Upper lobe of left lung (tissue), 6 donors: Measurements from ENCODE around the gene SOX9. TPM values are rescaled to one million over a fixed set of nuclear protein-coding genes. Genes with fewer than 3 reads are reported as not detected.

Source experiments
- ATAC-seq, 2 donors: fragments of 200-7000 bp; cut with Tn5 transposase; one replicate each; pipeline ENCODE4 v1.9.1; 2022; ENCODE audit warnings: mild to moderate bottlenecking in 2 of 2, moderate library complexity in 2 of 2; ENCODE audit not compliant: low FRiP score in 2 of 2
- DNase-seq, 2 donors: peaks; one replicate each; pipeline ENCODE4 v3.0.0-alpha.2; 2019 to 2020
- H3K27ac ChIP-seq, 4 donors: fragments of 200-600 bp; sonication (generic); one replicate each; pipeline ENCODE4 v1.5.1; 2016 to 2019
- H3K27me3 ChIP-seq, 4 donors: fragments of 200-600 bp; sonication (generic); one replicate each; pipeline ENCODE4 v1.5.1; 2017 to 2019
- H3K36me3 ChIP-seq, 4 donors: fragments of 200-600 bp; sonication (generic); one replicate each; pipeline ENCODE4 v1.5.1; 2016 to 2019
- H3K4me1 ChIP-seq, 4 donors: fragments of 200-600 bp; sonication (generic); one replicate each; pipeline ENCODE4 v1.5.1; 2018 to 2019
- H3K4me3 ChIP-seq, 4 donors: fragments of 200-600 bp; sonication (generic); one replicate each; pipeline ENCODE4 v1.5.1; 2017 to 2019; ENCODE audit warnings: mild to moderate bottlenecking in 2 of 4, moderate library complexity in 1 of 4
- H3K9me3 ChIP-seq, 4 donors: fragments of 200-600 bp; sonication (generic); one replicate each; pipeline ENCODE4 v1.5.1; 2018 to 2019
- EP300 ChIP-seq, 4 donors: sonication (generic); formaldehyde crosslinking; IDR thresholded peaks; one replicate each; pipeline ENCODE4 v1.5.1; 2017; ENCODE audit warnings: antibody characterized with exemption in 4 of 4, control low read depth in 2 of 4
- POLR2A ChIP-seq, 4 donors: fragments of 450-650 bp; IDR thresholded peaks; one replicate each; pipeline ENCODE4 v1.5.1; 2016 to 2017; ENCODE audit warnings: antibody characterized with exemption in 4 of 4, mild to moderate bottlenecking in 2 of 4
- POLR2AphosphoS5 ChIP-seq, 2 donors: sonication (generic); formaldehyde crosslinking; IDR thresholded peaks; one replicate each; pipeline ENCODE4 v1.5.1; 2017; ENCODE audit warnings: antibody characterized with exemption in 2 of 2
- WGBS, 2 donors: methylation state at CpG; one replicate each; pipeline ENCODE4 v1.1.5; 2017 to 2018; 5-methylcytosine and 5-hydroxymethylcytosine counted together
- total RNA-seq, 6 donors: library from RNA; depleted of rRNA in 4 of 6; stranded (reverse); fragments of >200 nt in 4 of 6; gene quantifications; one replicate each; pipeline versions ENCODE4 v1.1.0 to v1.2.1, GENCODE V29; 2016 to 2021
- TF ChIP-seq, protein P1 (sequence below), 6 experiments: fragments of 450-650 bp in 4 of 6; fragments of 200-600 bp in 2 of 6; sonication (generic) in 2 of 6; IDR thresholded peaks; one replicate each; pipeline ENCODE4 v1.5.1; 2016 to 2019; ENCODE audit warnings: antibody characterized with exemption in 6 of 6
- donor health status: DM: no; HTN: no; CAD: no; lungs with moderate emphysema.
- donor health status: DM: no; HTN: yes; CAD: no; lungs with severe emphysema.

Gene SOX9
- total RNA-seq, 6 donors from 2014 or later = 3.3 to 10.7 (median 4.3) TPM

DNA sequence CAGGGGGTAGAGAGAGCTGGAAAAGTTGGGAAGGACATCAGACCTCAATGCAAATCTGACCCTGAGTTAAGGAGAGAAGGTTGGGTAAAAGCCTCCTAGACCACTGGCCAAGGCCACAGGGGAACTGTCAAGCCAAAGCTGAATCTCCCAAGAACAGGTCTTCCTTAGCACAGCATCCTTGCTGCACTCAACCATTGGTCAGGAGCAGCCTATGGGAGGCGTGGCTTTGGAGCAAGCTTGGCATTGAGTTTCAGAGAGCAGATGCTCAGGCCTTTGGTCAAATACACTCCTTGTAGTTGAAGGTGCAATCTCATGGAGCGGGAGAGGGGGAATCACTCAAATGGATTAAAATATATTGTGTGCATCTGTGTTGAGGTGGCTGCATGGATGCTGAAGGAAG is 21.8 kb downstream of the SOX9 start:
- ATAC-seq (no peak), DNase-seq (no peak)
- no peaks in the 10 kb centered on the region for H3K4me1 ChIP-seq
- no peaks in the 10 kb centered on the region for H3K9me3 ChIP-seq
- no peaks in the 10 kb centered on the region for H3K36me3 ChIP-seq
- no peak for TF ChIP-seq POLR2AphosphoS5 (IDR thresholded peaks at IDR 0.05)
- TF ChIP-seq EP300 (IDR thresholded peaks at IDR 0.05) = no peak
- TF ChIP-seq POLR2A (IDR thresholded peaks at IDR 0.05) = no peak
- TF ChIP-seq, protein P1, sequence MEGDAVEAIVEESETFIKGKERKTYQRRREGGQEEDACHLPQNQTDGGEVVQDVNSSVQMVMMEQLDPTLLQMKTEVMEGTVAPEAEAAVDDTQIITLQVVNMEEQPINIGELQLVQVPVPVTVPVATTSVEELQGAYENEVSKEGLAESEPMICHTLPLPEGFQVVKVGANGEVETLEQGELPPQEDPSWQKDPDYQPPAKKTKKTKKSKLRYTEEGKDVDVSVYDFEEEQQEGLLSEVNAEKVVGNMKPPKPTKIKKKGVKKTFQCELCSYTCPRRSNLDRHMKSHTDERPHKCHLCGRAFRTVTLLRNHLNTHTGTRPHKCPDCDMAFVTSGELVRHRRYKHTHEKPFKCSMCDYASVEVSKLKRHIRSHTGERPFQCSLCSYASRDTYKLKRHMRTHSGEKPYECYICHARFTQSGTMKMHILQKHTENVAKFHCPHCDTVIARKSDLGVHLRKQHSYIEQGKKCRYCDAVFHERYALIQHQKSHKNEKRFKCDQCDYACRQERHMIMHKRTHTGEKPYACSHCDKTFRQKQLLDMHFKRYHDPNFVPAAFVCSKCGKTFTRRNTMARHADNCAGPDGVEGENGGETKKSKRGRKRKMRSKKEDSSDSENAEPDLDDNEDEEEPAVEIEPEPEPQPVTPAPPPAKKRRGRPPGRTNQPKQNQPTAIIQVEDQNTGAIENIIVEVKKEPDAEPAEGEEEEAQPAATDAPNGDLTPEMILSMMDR (IDR thresholded peaks at IDR 0.05) = no peak
- H3K27ac ChIP-seq = no peak overlapping the region
- H3K4me3 ChIP-seq = no peak overlapping the region
- no peaks in the 10 kb centered on the region for H3K27me3 ChIP-seq
- 77 to 83% methylated on average over 2 of the region's 2 CpGs for WGBS, 2 donors

DNA sequence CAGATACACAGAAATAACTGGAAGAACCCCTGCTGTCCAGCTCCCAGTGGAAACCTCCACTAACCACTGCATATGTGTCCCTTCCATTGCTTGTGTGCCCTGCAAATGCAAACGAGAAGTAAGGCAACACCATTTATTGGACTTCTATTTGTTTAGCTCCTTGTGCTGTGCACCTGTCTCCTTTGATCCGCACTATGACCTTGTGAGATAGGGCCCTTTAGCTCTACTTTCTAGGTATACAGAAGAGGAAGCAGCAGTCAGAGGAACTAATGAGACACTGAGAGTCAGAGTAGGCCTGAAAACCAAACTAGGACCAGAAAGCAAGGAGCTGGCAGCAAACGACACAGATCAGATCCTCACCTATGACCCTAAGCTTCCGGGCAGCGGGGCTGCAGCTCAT is 22.4 kb downstream of the SOX9 start:
- H3K27ac ChIP-seq = no peak overlapping the region
- no peak for ATAC-seq
- no peaks in the 10 kb centered on the region for H3K27me3 ChIP-seq
- H3K4me3 ChIP-seq = no peak overlapping the region
- H3K9me3 ChIP-seq = no peaks in the 10 kb centered on the region
- TF ChIP-seq, protein P1 (IDR thresholded peaks at IDR 0.05) = no peak
- TF ChIP-seq POLR2AphosphoS5 (IDR thresholded peaks at IDR 0.05) (no peak), EP300 (IDR thresholded peaks at IDR 0.05) (no peak), POLR2A (IDR thresholded peaks at IDR 0.05) (no peak)
- no peak for DNase-seq
- no peaks in the 10 kb centered on the region for H3K36me3 ChIP-seq
- no peaks in the 10 kb centered on the region for H3K4me1 ChIP-seq
- 68 to 69% methylated on average over 5 of the region's 5 CpGs for WGBS, 2 donors

DNA sequence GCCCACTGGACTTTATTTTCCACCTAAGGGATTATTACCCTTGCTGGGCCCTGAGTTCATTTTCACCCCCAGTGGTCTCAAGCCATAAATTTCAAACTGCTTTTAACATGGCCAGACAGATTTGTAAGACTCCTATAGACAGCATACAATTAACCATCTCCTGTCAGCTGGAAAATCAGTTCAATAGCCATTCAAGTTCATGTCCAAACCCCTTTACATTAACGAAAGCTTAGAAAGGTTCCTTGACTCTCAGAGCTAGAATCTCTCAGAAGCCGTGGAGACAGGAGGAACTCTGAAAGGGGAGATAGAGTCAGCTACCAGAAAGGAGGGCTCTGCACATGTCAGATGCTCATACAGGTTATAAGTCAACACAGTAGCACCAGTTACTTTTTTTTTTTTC is 23.3 kb downstream of the SOX9 start:
- H3K27ac ChIP-seq = no peak overlapping the region
- 66 to 84% methylated on average over 2 of the region's 2 CpGs for WGBS, 2 donors
- TF ChIP-seq POLR2AphosphoS5 (IDR thresholded peaks at IDR 0.05) (no peak), EP300 (IDR thresholded peaks at IDR 0.05) (no peak), POLR2A (IDR thresholded peaks at IDR 0.05) (no peak)
- TF ChIP-seq, protein P1 (IDR thresholded peaks at IDR 0.05) = no peak
- H3K27me3 ChIP-seq = no peaks in the 10 kb centered on the region
- H3K36me3 ChIP-seq = no peaks in the 10 kb centered on the region
- DNase-seq = no peak
- no peak overlapping the region for H3K4me3 ChIP-seq
- H3K4me1 ChIP-seq = no peaks in the 10 kb centered on the region
- no peaks in the 10 kb centered on the region for H3K9me3 ChIP-seq
- no peak for ATAC-seq

DNA sequence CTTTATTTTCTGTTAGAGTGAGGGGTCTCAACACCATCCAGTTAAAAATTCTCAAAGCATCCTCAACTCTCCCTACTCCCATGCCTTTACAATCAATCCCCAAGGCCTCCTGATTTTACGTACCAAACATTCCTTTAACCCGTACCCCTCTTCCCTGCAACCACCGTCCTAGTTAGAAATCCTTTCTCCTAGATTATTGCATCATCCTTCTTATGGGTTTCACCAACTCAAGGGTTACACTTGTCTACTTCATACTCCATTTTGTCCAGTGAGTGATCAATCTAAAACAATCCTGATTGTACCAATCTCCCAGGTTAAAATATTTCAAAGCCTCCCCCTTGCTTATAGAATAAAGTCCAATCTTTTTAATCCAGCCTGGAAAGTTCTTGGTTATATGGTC is 24.7 kb downstream of the SOX9 start:
- TF ChIP-seq EP300 (IDR thresholded peaks at IDR 0.05) (no peak), POLR2A (IDR thresholded peaks at IDR 0.05) (no peak), POLR2AphosphoS5 (IDR thresholded peaks at IDR 0.05) (no peak)
- TF ChIP-seq, protein P1 (IDR thresholded peaks at IDR 0.05) = no peak
- Histone ChIP-seq H3K36me3 (no peaks in the 10 kb centered on the region), H3K4me1 (no peaks in the 10 kb centered on the region), H3K9me3 (no peaks in the 10 kb centered on the region), H3K27ac (no peak overlapping the region), H3K27me3 (no peaks in the 10 kb centered on the region), H3K4me3 (no peak overlapping the region)
- DNase-seq (no peak), ATAC-seq (no peak)
- WGBS, 2 donors = 87 to 92% methylated on average over 3 of the region's 3 CpGs

DNA sequence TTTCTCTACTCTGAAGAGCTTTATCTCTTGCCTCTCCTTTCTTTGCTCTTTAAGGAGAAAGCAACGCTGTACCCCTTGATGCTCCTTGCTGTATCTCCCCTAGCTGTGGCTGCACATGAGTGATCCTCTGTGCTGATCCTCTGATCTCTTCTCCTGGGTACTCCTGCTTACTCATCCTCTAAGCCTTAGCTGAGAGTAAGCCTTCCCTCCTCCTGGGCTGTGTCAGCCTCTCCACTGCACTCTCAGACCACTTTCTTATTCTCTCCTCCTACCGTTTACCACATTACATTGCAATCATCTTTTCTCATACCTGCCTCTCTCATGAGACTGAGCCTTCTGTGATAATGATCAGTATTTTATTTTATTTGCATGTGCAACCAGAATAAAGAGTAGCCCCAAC is 25.1 kb downstream of the SOX9 start:
- ATAC-seq (no peak), DNase-seq (no peak)
- Histone ChIP-seq H3K9me3 (no peaks in the 10 kb centered on the region), H3K27me3 (no peaks in the 10 kb centered on the region), H3K4me3 (no peak overlapping the region), H3K36me3 (no peaks in the 10 kb centered on the region), H3K27ac (no peak overlapping the region), H3K4me1 (no peaks in the 10 kb centered on the region)
- no peak for TF ChIP-seq EP300 (IDR thresholded peaks at IDR 0.05)
- no peak for TF ChIP-seq POLR2A (IDR thresholded peaks at IDR 0.05)
- TF ChIP-seq POLR2AphosphoS5 (IDR thresholded peaks at IDR 0.05) = no peak
- TF ChIP-seq, protein P1 (IDR thresholded peaks at IDR 0.05) = no peak
- WGBS, 2 donors = 91 to 95% methylated on average over 2 of the region's 2 CpGs
